ENCODE results near the gene SUPT6H. TPM values are rescaled to one million over a fixed set of nuclear protein-coding genes. Genes with fewer than 3 reads are reported as not detected.

Gene SUPT6H
- total and polyA plus RNA-seq, 9 of the 15 experiments (the other 6 are each of a cell fraction or from before 2014, with no cell fraction given): 1.7 to 77.7 (median 49.2) TPM

GRCh38 chr17:28737770-28738679 is 76.0 kb downstream of the SUPT6H start (continued):
- TF ChIP-seq, protein P1, sequence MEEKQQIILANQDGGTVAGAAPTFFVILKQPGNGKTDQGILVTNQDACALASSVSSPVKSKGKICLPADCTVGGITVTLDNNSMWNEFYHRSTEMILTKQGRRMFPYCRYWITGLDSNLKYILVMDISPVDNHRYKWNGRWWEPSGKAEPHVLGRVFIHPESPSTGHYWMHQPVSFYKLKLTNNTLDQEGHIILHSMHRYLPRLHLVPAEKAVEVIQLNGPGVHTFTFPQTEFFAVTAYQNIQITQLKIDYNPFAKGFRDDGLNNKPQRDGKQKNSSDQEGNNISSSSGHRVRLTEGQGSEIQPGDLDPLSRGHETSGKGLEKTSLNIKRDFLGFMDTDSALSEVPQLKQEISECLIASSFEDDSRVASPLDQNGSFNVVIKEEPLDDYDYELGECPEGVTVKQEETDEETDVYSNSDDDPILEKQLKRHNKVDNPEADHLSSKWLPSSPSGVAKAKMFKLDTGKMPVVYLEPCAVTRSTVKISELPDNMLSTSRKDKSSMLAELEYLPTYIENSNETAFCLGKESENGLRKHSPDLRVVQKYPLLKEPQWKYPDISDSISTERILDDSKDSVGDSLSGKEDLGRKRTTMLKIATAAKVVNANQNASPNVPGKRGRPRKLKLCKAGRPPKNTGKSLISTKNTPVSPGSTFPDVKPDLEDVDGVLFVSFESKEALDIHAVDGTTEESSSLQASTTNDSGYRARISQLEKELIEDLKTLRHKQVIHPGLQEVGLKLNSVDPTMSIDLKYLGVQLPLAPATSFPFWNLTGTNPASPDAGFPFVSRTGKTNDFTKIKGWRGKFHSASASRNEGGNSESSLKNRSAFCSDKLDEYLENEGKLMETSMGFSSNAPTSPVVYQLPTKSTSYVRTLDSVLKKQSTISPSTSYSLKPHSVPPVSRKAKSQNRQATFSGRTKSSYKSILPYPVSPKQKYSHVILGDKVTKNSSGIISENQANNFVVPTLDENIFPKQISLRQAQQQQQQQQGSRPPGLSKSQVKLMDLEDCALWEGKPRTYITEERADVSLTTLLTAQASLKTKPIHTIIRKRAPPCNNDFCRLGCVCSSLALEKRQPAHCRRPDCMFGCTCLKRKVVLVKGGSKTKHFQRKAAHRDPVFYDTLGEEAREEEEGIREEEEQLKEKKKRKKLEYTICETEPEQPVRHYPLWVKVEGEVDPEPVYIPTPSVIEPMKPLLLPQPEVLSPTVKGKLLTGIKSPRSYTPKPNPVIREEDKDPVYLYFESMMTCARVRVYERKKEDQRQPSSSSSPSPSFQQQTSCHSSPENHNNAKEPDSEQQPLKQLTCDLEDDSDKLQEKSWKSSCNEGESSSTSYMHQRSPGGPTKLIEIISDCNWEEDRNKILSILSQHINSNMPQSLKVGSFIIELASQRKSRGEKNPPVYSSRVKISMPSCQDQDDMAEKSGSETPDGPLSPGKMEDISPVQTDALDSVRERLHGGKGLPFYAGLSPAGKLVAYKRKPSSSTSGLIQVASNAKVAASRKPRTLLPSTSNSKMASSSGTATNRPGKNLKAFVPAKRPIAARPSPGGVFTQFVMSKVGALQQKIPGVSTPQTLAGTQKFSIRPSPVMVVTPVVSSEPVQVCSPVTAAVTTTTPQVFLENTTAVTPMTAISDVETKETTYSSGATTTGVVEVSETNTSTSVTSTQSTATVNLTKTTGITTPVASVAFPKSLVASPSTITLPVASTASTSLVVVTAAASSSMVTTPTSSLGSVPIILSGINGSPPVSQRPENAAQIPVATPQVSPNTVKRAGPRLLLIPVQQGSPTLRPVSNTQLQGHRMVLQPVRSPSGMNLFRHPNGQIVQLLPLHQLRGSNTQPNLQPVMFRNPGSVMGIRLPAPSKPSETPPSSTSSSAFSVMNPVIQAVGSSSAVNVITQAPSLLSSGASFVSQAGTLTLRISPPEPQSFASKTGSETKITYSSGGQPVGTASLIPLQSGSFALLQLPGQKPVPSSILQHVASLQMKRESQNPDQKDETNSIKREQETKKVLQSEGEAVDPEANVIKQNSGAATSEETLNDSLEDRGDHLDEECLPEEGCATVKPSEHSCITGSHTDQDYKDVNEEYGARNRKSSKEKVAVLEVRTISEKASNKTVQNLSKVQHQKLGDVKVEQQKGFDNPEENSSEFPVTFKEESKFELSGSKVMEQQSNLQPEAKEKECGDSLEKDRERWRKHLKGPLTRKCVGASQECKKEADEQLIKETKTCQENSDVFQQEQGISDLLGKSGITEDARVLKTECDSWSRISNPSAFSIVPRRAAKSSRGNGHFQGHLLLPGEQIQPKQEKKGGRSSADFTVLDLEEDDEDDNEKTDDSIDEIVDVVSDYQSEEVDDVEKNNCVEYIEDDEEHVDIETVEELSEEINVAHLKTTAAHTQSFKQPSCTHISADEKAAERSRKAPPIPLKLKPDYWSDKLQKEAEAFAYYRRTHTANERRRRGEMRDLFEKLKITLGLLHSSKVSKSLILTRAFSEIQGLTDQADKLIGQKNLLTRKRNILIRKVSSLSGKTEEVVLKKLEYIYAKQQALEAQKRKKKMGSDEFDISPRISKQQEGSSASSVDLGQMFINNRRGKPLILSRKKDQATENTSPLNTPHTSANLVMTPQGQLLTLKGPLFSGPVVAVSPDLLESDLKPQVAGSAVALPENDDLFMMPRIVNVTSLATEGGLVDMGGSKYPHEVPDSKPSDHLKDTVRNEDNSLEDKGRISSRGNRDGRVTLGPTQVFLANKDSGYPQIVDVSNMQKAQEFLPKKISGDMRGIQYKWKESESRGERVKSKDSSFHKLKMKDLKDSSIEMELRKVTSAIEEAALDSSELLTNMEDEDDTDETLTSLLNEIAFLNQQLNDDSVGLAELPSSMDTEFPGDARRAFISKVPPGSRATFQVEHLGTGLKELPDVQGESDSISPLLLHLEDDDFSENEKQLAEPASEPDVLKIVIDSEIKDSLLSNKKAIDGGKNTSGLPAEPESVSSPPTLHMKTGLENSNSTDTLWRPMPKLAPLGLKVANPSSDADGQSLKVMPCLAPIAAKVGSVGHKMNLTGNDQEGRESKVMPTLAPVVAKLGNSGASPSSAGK (IDR thresholded peaks at IDR 0.05): peak; percentile 60; the same call in 1 of the 2 replicates

Data from K562 (cell line).